ENCODE measurements around the gene ATXN1. TPM values are rescaled to one million over a fixed set of nuclear protein-coding genes. Genes with fewer than 3 reads are reported as not detected.

The ATXN1 gene
- total and polyA plus RNA-seq, 2 of the 8 experiments (the other 6 are each of a cell fraction or from before 2014, with no cell fraction given) = 1.6 to 4.0 TPM

DNA sequence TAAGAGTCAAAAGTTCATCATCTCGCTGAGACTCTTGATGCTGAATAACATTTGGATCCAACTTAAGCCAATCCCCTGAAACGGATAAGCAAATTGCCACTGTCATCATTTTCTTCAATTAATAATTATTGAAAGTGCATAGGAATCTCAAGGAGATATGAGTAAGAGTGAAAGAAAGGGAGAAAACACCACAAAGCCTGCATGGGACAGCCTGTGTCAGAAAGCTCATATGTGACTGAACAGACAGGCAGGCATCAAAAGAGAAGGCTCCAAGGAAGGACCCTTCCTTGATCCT lies 13.3 kb downstream of the ATXN1 start:
- FAIRE-seq = no peak
- no peak overlapping the region for H3K27ac ChIP-seq (ENCODE audit: low read depth, low read length)
- H3K9me3 ChIP-seq (ENCODE audit: insufficient read depth in 2 of 2, low read depth in 1 of 2, low read length in 1 of 2) = no peaks in the 10 kb centered on the region
- H3K18ac ChIP-seq (ENCODE audit: extremely low read depth, low read length) = no peak overlapping the region
- no peak overlapping the region for H3K4ac ChIP-seq (replicated peaks; ENCODE audit: insufficient read length, low read depth, low read length)
- no peak for DNase-seq (ENCODE audit: low read depth in 1 of 2, low spot score in 2 of 2)
- H2BK5ac ChIP-seq (ENCODE audit: low read depth, low read length) = no peak overlapping the region
- H3K14ac ChIP-seq (ENCODE audit: insufficient read length) = no peak overlapping the region
- WGBS, 2 experiments (ENCODE audit: extremely low coverage in 1 of 2, insufficient coverage in 1 of 2, insufficient read length in 1 of 2, insufficient replicate concordance in 2 of 2, low coverage in 1 of 2, low lambda C conversion rate in 2 of 2, missing lambda C conversion rate in 1 of 2) = 92% methylated on average over 2 of the region's 2 CpGs; no CpG with 5 or more reads in 1 of the 2 experiments
- no peak overlapping the region for H3K23ac ChIP-seq (ENCODE audit: insufficient read length)
- no peak overlapping the region for H3K4me2 ChIP-seq (ENCODE audit: insufficient read depth in 1 of 2, low read depth in 2 of 2, low read length in 2 of 2)
- no peak overlapping the region for H2BK120ac ChIP-seq (replicated peaks; ENCODE audit: low read depth, low read length)
- H3K23me2 ChIP-seq (ENCODE audit: low read depth, low read length) = no peaks in the 10 kb centered on the region; the same call in 1 of the 2 replicates
- H3K9ac ChIP-seq (replicated peaks in 1 of 4; ENCODE audit: extremely low read depth in 1 of 4, low read depth in 3 of 4, low read length in 3 of 4) = no peak overlapping the region
- no peak overlapping the region for H3K4me3 ChIP-seq (ENCODE audit: extremely low read depth in 1 of 4, insufficient read depth in 2 of 4, low read depth in 3 of 4, low read length in 4 of 4)
- no peaks in the 10 kb centered on the region; a peak in 1 of 7 replicates for H3K4me1 ChIP-seq (replicated peaks in 1 of 4; ENCODE audit: control insufficient read depth in 3 of 4, insufficient read depth in 4 of 4, low read length in 3 of 4)
- no peaks in the 10 kb centered on the region for H3K27me3 ChIP-seq (replicated peaks in 1 of 4; ENCODE audit: control insufficient read depth in 3 of 4, extremely low read depth in 1 of 4, insufficient read depth in 3 of 4, low read length in 3 of 4)
- H2AFZ ChIP-seq (ENCODE audit: low read length) = no peak overlapping the region
- no peaks in the 10 kb centered on the region; the same call in 1 of the 2 replicates for H3K79me1 ChIP-seq (ENCODE audit: low read depth, low read length)
- H3K79me2 ChIP-seq (ENCODE audit: control insufficient read depth in 1 of 2, insufficient read depth in 2 of 2, low read length in 2 of 2) = no peaks in the 10 kb centered on the region
- POLR2A ChIA-PET (ENCODE audit: partially characterized antibody) = no interaction called here
- H2BK15ac ChIP-seq (ENCODE audit: low read length) = no peak overlapping the region
- no peak overlapping the region for H2BK12ac ChIP-seq (ENCODE audit: low read depth, low read length)
- no peak overlapping the region for H3K56ac ChIP-seq (replicated peaks; ENCODE audit: insufficient read length, low read depth, low read length)
- CTCF ChIA-PET (ENCODE audit: partially characterized antibody) = interaction anchor here (0.9 to 2.1 kb wide), 7 partner anchors 11 to 235 kb away, joined by 3 to 6 read pairs (median 4); no protein-coding TSS in a partner anchor
- H4K91ac ChIP-seq (replicated peaks; ENCODE audit: insufficient read length, low read length) = no peak overlapping the region
- H4K20me1 ChIP-seq (replicated peaks in 1 of 2; ENCODE audit: control insufficient read depth in 1 of 2, insufficient read depth in 2 of 2, low read length in 2 of 2) = no peaks in the 10 kb centered on the region
- H4K5ac ChIP-seq (ENCODE audit: insufficient read length, low read depth, low read length) = no peak overlapping the region
- no peak overlapping the region for H2BK20ac ChIP-seq (ENCODE audit: low read length)
- no peak overlapping the region for H2AK5ac ChIP-seq (ENCODE audit: low read depth, low read length)
- no peaks in the 10 kb centered on the region for H3K36me3 ChIP-seq (ENCODE audit: control insufficient read depth in 2 of 4, insufficient read depth in 4 of 4, low read length in 3 of 4)
- no peak overlapping the region for H4K8ac ChIP-seq (ENCODE audit: extremely low read depth, insufficient read depth, low read length)
- no peak for TF ChIP-seq NANOG (IDR thresholded peaks at IDR 0.05; ENCODE audit: insufficient read depth, low read depth, low read length, poor library complexity, severe bottlenecking)
- no peak for TF ChIP-seq CHD1 (IDR thresholded peaks at IDR 0.05; ENCODE audit: low read depth, low read length)
- no peak for TF ChIP-seq EP300 (IDR thresholded peaks at IDR 0.05; ENCODE audit: borderline replicate concordance in 1 of 2, low read depth in 2 of 2, low read length in 2 of 2)
- no peak for TF ChIP-seq SP4 (IDR thresholded peaks at IDR 0.05; ENCODE audit: low read length)
- TF ChIP-seq POLR2A (IDR thresholded peaks at IDR 0.05; ENCODE audit: control extremely low read depth in 1 of 2, low read depth in 2 of 2, low read length in 2 of 2) = no peak
